WTC11 (cell line): ENCODE results near the gene HSD17B12. TPM values are rescaled to one million over a fixed set of nuclear protein-coding genes. Genes with fewer than 3 reads are reported as not detected.

ENCODE experiments used
- ATAC-seq: fragments of 200-7000 bp; cut with Tn5 transposase; 2 replicates; pipeline ENCODE4 v1.10.0; 2021; ENCODE audit warnings: mild to moderate bottlenecking, moderate library complexity
- CTCF ChIA-PET: fragments of 300-600 bp; sonication (Branson Sonifier 250); formaldehyde crosslinking; loops from one replicate; lab custom pipeline; 2021; ENCODE audit warnings: antibody characterized with exemption; lab: Charles Lee
- POLR2A ChIA-PET: fragments of 350-600 bp; sonication (Branson Sonifier 250); formaldehyde crosslinking; loops from one replicate; lab custom pipeline; 2021; ENCODE audit warnings: antibody characterized with exemption; lab: Charles Lee
- DNase-seq: peaks from one replicate; pipeline ENCODE4 v3.0.0; 2021; ENCODE audit warnings: low spot score
- H3K27ac Mint-ChIP-seq: 2 replicates; pipeline ENCODE4 v1.8.0; 2021; ENCODE audit warnings: mixed read lengths
- H3K27me3 Mint-ChIP-seq: 2 replicates; pipeline ENCODE4 v1.8.0; 2021; ENCODE audit warnings: low read depth, mild to moderate bottlenecking, moderate library complexity, mixed read lengths
- H3K36me3 Mint-ChIP-seq: 2 replicates; pipeline ENCODE4 v1.8.0; 2021; ENCODE audit warnings: mixed read lengths
- H3K4me1 Mint-ChIP-seq: 2 replicates; pipeline ENCODE4 v1.8.0; 2022; ENCODE audit warnings: mixed read lengths
- H3K4me3 Mint-ChIP-seq: 2 replicates; pipeline ENCODE4 v1.8.0; 2021; ENCODE audit warnings: mild to moderate bottlenecking, moderate library complexity, mixed read lengths
- H3K9me3 Mint-ChIP-seq: 2 replicates; pipeline ENCODE4 v1.8.0; 2021; ENCODE audit warnings: mixed read lengths
- ARID4B ChIP-seq: sonication (generic); formaldehyde crosslinking; IDR thresholded peaks from 2 replicates; pipeline ENCODE4 v1.8.0; 2023; ENCODE audit warnings: missing genetic modification reagents, mild to moderate bottlenecking, borderline replicate concordance
- CDX4 ChIP-seq: fragments of 250-450 bp; sonication (Bioruptor Pico); IDR thresholded peaks from 2 replicates; pipeline ENCODE4 v1.9.0; 2021; ENCODE audit warnings: moderate library complexity, mild to moderate bottlenecking, inconsistent platforms, borderline replicate concordance
- ELF4 ChIP-seq: sonication (generic); formaldehyde crosslinking; IDR thresholded peaks from 2 replicates; pipeline ENCODE4 v1.8.1; 2022; ENCODE audit warnings: low read depth, mild to moderate bottlenecking, moderate library complexity, missing genetic modification reagents
- ERG ChIP-seq: fragments of 250-450 bp; sonication (Bioruptor Pico); IDR thresholded peaks from 2 replicates; pipeline ENCODE4 v1.8.0; 2021; ENCODE audit warnings: mild to moderate bottlenecking
- ESRRA ChIP-seq: sonication (generic); formaldehyde crosslinking; IDR thresholded peaks from 2 replicates; pipeline ENCODE4 v1.8.1; 2022; ENCODE audit warnings: mild to moderate bottlenecking, missing genetic modification reagents, borderline replicate concordance
- FOXP1 ChIP-seq: sonication (generic); formaldehyde crosslinking; IDR thresholded peaks from 2 replicates; pipeline ENCODE4 v1.8.0; 2022; ENCODE audit warnings: missing genetic modification reagents, mild to moderate bottlenecking, moderate library complexity, borderline replicate concordance
- GRHL2 ChIP-seq: fragments of 250-450 bp; sonication (Bioruptor Pico); IDR thresholded peaks from 2 replicates; pipeline ENCODE4 v1.8.0; 2022; ENCODE audit warnings: mild to moderate bottlenecking, moderate library complexity; ENCODE audit not compliant: insufficient replicate concordance, severe bottlenecking
- HMGA2 ChIP-seq: fragments of 250-450 bp; sonication (Bioruptor Pico); IDR thresholded peaks from 2 replicates; pipeline ENCODE4 v1.4.0; 2021; ENCODE audit warnings: mild to moderate bottlenecking, moderate library complexity
- MXD4 ChIP-seq: fragments of 250-450 bp; sonication (Bioruptor Pico); IDR thresholded peaks from 2 replicates; pipeline ENCODE4 v1.8.0; 2021; ENCODE audit warnings: mild to moderate bottlenecking, moderate library complexity, borderline replicate concordance
- MYBL2 ChIP-seq: sonication (generic); formaldehyde crosslinking; IDR thresholded peaks from 2 replicates; pipeline ENCODE4 v1.8.1; 2023; ENCODE audit warnings: mild to moderate bottlenecking, moderate library complexity, missing genetic modification reagents
- NR1H2 ChIP-seq: sonication (generic); formaldehyde crosslinking; IDR thresholded peaks from 2 replicates; pipeline ENCODE4 v1.9.0; 2021; ENCODE audit warnings: mild to moderate bottlenecking, moderate library complexity, missing genetic modification reagents
- ZNF138 ChIP-seq: sonication (generic); formaldehyde crosslinking; conservative IDR thresholded peaks from 2 replicates; pipeline ENCODE4 v1.8.1; 2022; ENCODE audit warnings: mild to moderate bottlenecking, moderate library complexity, missing genetic modification reagents
- ZNF263 ChIP-seq: sonication (generic); formaldehyde crosslinking; IDR thresholded peaks from 2 replicates; pipeline ENCODE4 v1.8.1; 2022; ENCODE audit warnings: low read depth, mild to moderate bottlenecking, moderate library complexity, missing genetic modification reagents
- ZNF425 ChIP-seq: fragments of 250-450 bp; sonication (Bioruptor Pico); conservative IDR thresholded peaks from 2 replicates; pipeline ENCODE4 v1.9.0; 2021; ENCODE audit warnings: mild to moderate bottlenecking
- total RNA-seq: library from RNA; stranded (reverse); gene quantifications from 3 replicates; pipeline ENCODE4 v1.2.3, GENCODE V29; 2021
- TF ChIP-seq, protein P1 (sequence below): sonication (generic); formaldehyde crosslinking; IDR thresholded peaks from 2 replicates; pipeline ENCODE4 v1.8.1; 2023; ENCODE audit warnings: mild to moderate bottlenecking, moderate library complexity, missing genetic modification reagents
- TF ChIP-seq, protein P2 (sequence below): fragments of 250-450 bp; sonication (Bioruptor Pico); IDR thresholded peaks from 2 replicates; pipeline ENCODE4 v1.9.0; 2021; ENCODE audit warnings: mild to moderate bottlenecking

HSD17B12 gene
- total RNA-seq, 1 experiment from 2014 or later = 149 TPM

GRCh38 chr11:43784866-43785265 is 104.3 kb downstream of the HSD17B12 start:
- Mint-ChIP-seq H3K27ac (no peak overlapping the region), H3K4me3 (no peak overlapping the region), H3K4me1 (no peaks in the 10 kb centered on the region), H3K27me3 (no peaks in the 10 kb centered on the region), H3K9me3 (peaks cover 28% of the 10 kb centered on the region), H3K36me3 (peaks cover 44% of the 10 kb centered on the region)
- POLR2A ChIA-PET = no interaction called here
- DNase-seq (no peak), ATAC-seq (no peak)
- TF ChIP-seq GRHL2 (CRISPR knock-in tag) = no peak
- TF ChIP-seq CDX4 (CRISPR knock-in tag) = no peak
- TF ChIP-seq HMGA2 (CRISPR knock-in tag) = no peak
- TF ChIP-seq, protein P1, sequence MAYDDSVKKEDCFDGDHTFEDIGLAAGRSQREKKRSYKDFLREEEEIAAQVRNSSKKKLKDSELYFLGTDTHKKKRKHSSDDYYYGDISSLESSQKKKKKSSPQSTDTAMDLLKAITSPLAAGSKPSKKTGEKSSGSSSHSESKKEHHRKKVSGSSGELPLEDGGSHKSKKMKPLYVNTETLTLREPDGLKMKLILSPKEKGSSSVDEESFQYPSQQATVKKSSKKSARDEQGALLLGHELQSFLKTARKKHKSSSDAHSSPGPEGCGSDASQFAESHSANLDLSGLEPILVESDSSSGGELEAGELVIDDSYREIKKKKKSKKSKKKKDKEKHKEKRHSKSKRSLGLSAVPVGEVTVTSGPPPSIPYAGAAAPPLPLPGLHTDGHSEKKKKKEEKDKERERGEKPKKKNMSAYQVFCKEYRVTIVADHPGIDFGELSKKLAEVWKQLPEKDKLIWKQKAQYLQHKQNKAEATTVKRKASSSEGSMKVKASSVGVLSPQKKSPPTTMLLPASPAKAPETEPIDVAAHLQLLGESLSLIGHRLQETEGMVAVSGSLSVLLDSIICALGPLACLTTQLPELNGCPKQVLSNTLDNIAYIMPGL (CRISPR knock-in tag) = no peak
- no peak for TF ChIP-seq MXD4 (CRISPR knock-in tag)
- TF ChIP-seq ELF4 (CRISPR knock-in tag) = no peak
- TF ChIP-seq ESRRA = no peak
- no peak for TF ChIP-seq FOXP1 (CRISPR knock-in tag)
- no peak for TF ChIP-seq ZNF263 (CRISPR knock-in tag)
- no peak for TF ChIP-seq MYBL2 (CRISPR knock-in tag)
- TF ChIP-seq ZNF138 (CRISPR knock-in tag) = no peak
- TF ChIP-seq, protein P2, sequence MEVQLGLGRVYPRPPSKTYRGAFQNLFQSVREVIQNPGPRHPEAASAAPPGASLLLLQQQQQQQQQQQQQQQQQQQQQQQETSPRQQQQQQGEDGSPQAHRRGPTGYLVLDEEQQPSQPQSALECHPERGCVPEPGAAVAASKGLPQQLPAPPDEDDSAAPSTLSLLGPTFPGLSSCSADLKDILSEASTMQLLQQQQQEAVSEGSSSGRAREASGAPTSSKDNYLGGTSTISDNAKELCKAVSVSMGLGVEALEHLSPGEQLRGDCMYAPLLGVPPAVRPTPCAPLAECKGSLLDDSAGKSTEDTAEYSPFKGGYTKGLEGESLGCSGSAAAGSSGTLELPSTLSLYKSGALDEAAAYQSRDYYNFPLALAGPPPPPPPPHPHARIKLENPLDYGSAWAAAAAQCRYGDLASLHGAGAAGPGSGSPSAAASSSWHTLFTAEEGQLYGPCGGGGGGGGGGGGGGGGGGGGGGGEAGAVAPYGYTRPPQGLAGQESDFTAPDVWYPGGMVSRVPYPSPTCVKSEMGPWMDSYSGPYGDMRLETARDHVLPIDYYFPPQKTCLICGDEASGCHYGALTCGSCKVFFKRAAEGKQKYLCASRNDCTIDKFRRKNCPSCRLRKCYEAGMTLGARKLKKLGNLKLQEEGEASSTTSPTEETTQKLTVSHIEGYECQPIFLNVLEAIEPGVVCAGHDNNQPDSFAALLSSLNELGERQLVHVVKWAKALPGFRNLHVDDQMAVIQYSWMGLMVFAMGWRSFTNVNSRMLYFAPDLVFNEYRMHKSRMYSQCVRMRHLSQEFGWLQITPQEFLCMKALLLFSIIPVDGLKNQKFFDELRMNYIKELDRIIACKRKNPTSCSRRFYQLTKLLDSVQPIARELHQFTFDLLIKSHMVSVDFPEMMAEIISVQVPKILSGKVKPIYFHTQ (CRISPR knock-in tag) = no peak
- no peak for TF ChIP-seq NR1H2 (CRISPR knock-in tag)
- TF ChIP-seq ZNF425 (CRISPR knock-in tag) = no peak
- TF ChIP-seq ARID4B (CRISPR knock-in tag) = no peak
- no peak for TF ChIP-seq ERG (CRISPR knock-in tag)
- CTCF ChIA-PET = no interaction called here
